Sigmoid colon (tissue), 7 donors: ENCODE measurements around the gene SPDL1. TPM values are rescaled to one million over a fixed set of nuclear protein-coding genes. Genes with fewer than 3 reads are reported as not detected.

Experiments
- DNase-seq: peaks from one replicate; pipeline ENCODE4 v3.0.0-alpha.2; 2019
- H3K27ac ChIP-seq, 4 donors: fragments of 200-600 bp; sonication (generic); one replicate each; pipeline ENCODE4 v1.5.1; 2016 to 2019; ENCODE audit warnings: mild to moderate bottlenecking in 1 of 4
- H3K27me3 ChIP-seq, 3 donors: fragments of 200-600 bp; sonication (generic); one replicate each; pipeline ENCODE4 v1.5.1; 2019; ENCODE audit warnings: mild to moderate bottlenecking in 1 of 3
- H3K36me3 ChIP-seq, 4 donors: fragments of 200-600 bp; sonication (generic); one replicate each; pipeline ENCODE4 v1.5.1; 2016 to 2019
- H3K4me1 ChIP-seq, 4 donors: fragments of 200-600 bp; sonication (generic); one replicate each; pipeline ENCODE4 v1.5.1; 2017 to 2019
- H3K4me3 ChIP-seq, 4 donors: fragments of 200-600 bp; sonication (generic); one replicate each; pipeline ENCODE4 v1.5.1; 2017 to 2019; ENCODE audit warnings: mild to moderate bottlenecking in 2 of 4, moderate library complexity in 1 of 4
- H3K9me3 ChIP-seq, 4 donors: fragments of 200-600 bp in 3 of 4; sonication (generic) in 3 of 4; one replicate each; pipeline versions ENCODE4 v1.5.1 to v1.6.1; 2013 to 2019
- EP300 ChIP-seq, 4 donors: sonication (generic); formaldehyde crosslinking; IDR thresholded peaks; one replicate each; pipeline ENCODE4 v1.6.1; 2017; ENCODE audit warnings: antibody characterized with exemption in 4 of 4
- POLR2A ChIP-seq, 2 donors: fragments of 450-650 bp; IDR thresholded peaks; one replicate each; pipeline ENCODE4 v1.6.1; 2016; ENCODE audit warnings: antibody characterized with exemption in 2 of 2, mild to moderate bottlenecking in 2 of 2, moderate library complexity in 2 of 2
- POLR2AphosphoS5 ChIP-seq, 4 donors: sonication (generic); formaldehyde crosslinking; IDR thresholded peaks; one replicate each; pipeline ENCODE4 v1.6.1; 2017; ENCODE audit warnings: antibody characterized with exemption in 4 of 4
- WGBS, 2 donors: extraction: QIAGEN DNeasy Blood & Tissue Kit; methylation state at CpG; one replicate each; pipeline ENCODE4 v1.1.7; 2013; 5-methylcytosine and 5-hydroxymethylcytosine counted together
- intact Hi-C: fragments of 100-400 bp; cut with DNase I; formaldehyde crosslinking; loops from one replicate; pipeline ENCODE4 v1.15.1; 2023
- polyA plus RNA-seq, 3 donors: library from polyadenylated mRNA; stranded (reverse); fragments of 200-250 nt; gene quantifications; one replicate each; pipeline ENCODE4 v1.2.3, GENCODE V29; 2013
- total RNA-seq, 4 donors: library from RNA; depleted of rRNA; stranded (reverse); fragments of >200 nt; gene quantifications; one replicate each; pipeline ENCODE4 v1.1.0, GENCODE V29; 2016
- TF ChIP-seq, protein P1 (sequence below), 4 experiments: fragments of 450-650 bp in 3 of 4; fragments of 200-600 bp in 1 of 4; IDR thresholded peaks; one replicate each; pipeline ENCODE4 v1.5.1; 2016 to 2019; ENCODE audit warnings: antibody characterized with exemption in 4 of 4, mild to moderate bottlenecking in 3 of 4, moderate library complexity in 2 of 4
- donor health status: healthy with polysubstance abuse.
- donor health status: Bipolar disorder and iron deficiency.
- donor health status: healthy.

The SPDL1 gene
- total and polyA plus RNA-seq, 7 donors: 3.0 to 14.7 (median 8.0) TPM

DNA sequence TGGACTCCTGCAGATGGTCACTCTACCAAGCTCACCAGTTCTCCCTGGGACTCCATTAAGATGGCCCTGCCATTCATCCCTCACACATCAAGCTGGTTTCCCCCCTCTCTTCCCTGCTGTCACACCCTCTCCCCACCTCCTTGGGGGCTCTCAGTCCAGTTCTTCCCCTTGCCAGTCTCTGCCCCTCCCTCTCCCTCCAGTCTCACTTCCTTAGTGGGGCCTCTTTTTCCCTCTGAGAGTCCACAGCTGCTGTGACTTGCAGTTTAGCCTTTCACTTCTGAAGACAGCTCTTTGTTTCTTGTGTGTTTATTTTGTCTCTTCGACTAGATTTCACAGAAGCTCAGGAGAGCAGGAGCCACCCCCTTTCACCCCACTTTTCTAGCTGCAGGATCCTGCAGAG is 64.0 kb downstream of the SPDL1 start:
- intact Hi-C loops: no loop called here
- 11 to 15% methylated on average over 1 of the region's 1 CpG for WGBS, 2 donors
- TF ChIP-seq, protein P1, sequence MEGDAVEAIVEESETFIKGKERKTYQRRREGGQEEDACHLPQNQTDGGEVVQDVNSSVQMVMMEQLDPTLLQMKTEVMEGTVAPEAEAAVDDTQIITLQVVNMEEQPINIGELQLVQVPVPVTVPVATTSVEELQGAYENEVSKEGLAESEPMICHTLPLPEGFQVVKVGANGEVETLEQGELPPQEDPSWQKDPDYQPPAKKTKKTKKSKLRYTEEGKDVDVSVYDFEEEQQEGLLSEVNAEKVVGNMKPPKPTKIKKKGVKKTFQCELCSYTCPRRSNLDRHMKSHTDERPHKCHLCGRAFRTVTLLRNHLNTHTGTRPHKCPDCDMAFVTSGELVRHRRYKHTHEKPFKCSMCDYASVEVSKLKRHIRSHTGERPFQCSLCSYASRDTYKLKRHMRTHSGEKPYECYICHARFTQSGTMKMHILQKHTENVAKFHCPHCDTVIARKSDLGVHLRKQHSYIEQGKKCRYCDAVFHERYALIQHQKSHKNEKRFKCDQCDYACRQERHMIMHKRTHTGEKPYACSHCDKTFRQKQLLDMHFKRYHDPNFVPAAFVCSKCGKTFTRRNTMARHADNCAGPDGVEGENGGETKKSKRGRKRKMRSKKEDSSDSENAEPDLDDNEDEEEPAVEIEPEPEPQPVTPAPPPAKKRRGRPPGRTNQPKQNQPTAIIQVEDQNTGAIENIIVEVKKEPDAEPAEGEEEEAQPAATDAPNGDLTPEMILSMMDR (IDR thresholded peaks at IDR 0.05): no peak
- no peak for TF ChIP-seq POLR2AphosphoS5 (IDR thresholded peaks at IDR 0.05)
- no peak for TF ChIP-seq EP300 (IDR thresholded peaks at IDR 0.05)
- TF ChIP-seq POLR2A (IDR thresholded peaks at IDR 0.05): no peak
- Histone ChIP-seq H3K9me3 (no peaks in the 10 kb centered on the region), H3K4me1 (peaks cover 0 to 17% (median 4%) of the 10 kb centered on the region in 4 donors), H3K36me3 (no peaks in the 10 kb centered on the region), H3K27ac (no peak overlapping the region), H3K4me3 (no peak overlapping the region), H3K27me3 (no peaks in the 10 kb centered on the region)
- DNase-seq: no peak

DNA sequence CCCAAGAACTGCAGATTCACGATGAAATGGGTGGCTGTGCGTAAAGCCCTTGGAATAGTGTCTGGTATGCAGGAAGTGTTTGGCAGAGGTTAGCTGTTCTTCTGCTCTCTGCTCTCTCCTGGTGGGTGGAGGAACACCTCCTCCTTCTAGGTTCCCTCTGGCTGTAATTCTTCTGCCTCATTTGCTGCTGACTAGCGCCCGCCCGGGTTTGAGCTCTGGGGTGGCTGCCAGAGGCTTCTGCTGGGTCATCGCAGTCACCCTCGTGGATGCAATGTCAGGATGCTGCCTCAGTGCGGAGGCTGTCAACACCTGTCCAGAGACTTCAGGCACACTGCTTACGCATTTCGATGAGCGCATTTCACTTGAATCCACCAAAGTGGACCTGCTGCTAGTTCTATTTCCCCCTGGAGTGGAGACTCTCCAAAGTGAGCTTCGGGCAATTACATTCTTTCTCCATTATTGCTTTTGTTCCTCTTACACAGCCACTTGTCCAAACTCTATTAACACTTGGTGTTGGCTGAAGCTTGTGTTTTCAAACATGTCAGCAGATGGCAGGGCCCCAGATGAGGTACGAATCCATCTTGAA is 65.2 kb downstream of the SPDL1 start:
- Histone ChIP-seq H3K4me3 (no peak overlapping the region), H3K27me3 (no peaks in the 10 kb centered on the region), H3K27ac (no peak overlapping the region), H3K36me3 (no peaks in the 10 kb centered on the region), H3K4me1 (peaks cover 0 to 17% (median 4%) of the 10 kb centered on the region in 4 donors), H3K9me3 (no peaks in the 10 kb centered on the region)
- no peak for DNase-seq
- intact Hi-C loops: no loop called here
- TF ChIP-seq EP300 (IDR thresholded peaks at IDR 0.05) (no peak), POLR2AphosphoS5 (IDR thresholded peaks at IDR 0.05) (no peak), POLR2A (IDR thresholded peaks at IDR 0.05) (no peak)
- TF ChIP-seq, protein P1 (IDR thresholded peaks at IDR 0.05): no peak
- WGBS, 2 donors: 68 to 76% methylated on average over 13 of the region's 13 CpGs

DNA sequence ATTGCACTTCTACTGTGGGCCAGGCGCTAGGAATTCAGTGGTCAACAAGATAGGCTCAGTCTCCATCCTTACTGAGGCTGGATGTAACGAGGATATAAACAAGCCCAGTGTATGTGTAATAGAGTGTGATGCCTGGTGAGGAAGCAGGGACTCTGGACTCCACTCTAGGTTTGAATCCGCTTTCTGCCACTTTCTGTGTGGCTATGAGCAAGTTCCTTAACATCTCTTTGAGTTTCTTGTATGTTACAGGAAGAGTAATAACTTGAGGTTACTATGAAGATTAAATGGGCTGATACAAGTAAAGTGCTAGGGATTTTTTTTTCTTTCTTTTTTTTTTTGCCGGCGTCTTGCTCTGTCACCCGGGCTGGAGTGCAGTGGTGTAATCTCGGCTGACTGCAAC is 65.9 kb downstream of the SPDL1 start:
- 62 to 64% methylated on average over 7 of the region's 7 CpGs for WGBS, 2 donors
- Histone ChIP-seq H3K9me3 (no peaks in the 10 kb centered on the region), H3K27ac (no peak overlapping the region), H3K27me3 (no peaks in the 10 kb centered on the region), H3K36me3 (no peaks in the 10 kb centered on the region), H3K4me1 (peaks cover 0 to 17% (median 4%) of the 10 kb centered on the region in 4 donors), H3K4me3 (no peak overlapping the region)
- TF ChIP-seq EP300 (IDR thresholded peaks at IDR 0.05): no peak
- intact Hi-C loops: no loop called here
- no peak for DNase-seq

DNA sequence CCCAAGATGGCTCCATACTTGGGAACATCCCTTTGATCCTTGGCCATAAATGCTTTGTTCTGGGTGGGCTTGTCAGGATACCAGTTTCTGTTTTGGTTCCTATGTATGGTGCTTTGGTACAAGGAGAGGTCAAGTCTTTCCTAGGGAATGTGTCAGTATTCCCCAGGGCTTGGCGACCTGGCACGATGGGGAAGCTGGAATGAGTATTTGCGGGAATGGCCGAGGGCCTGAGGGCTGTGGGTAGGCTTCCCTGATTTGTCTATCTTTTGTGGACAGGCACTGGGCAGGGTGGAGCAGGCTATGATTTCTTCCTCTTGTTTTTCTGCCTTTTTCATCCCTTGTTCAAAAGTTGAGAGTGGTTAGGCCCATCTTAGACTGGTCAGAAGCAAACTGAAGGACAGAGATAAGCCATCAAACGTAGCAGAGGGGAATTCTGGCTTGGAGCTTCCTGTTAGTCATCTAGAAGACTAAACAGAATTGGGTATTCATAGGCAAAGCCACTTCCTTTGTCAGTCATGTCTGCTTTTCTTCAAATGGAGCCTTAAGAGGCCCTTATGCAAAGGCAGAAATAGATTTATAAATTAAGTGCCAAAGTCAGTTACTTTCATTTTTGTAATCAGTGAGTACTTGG is 67.2 kb downstream of the SPDL1 start:
- no peaks in the 10 kb centered on the region for H3K9me3 ChIP-seq
- H3K4me1 ChIP-seq: peaks cover 0 to 17% (median 4%) of the 10 kb centered on the region in 4 donors
- H3K36me3 ChIP-seq: no peaks in the 10 kb centered on the region
- H3K4me3 ChIP-seq: no peak overlapping the region
- no peak for DNase-seq
- no peaks in the 10 kb centered on the region for H3K27me3 ChIP-seq
- H3K27ac ChIP-seq: no peak overlapping the region
- intact Hi-C loops: no loop called here
- 68 to 75% methylated on average over 5 of the region's 5 CpGs for WGBS, 2 donors
- TF ChIP-seq EP300 (IDR thresholded peaks at IDR 0.05) (no peak), POLR2AphosphoS5 (IDR thresholded peaks at IDR 0.05) (no peak), POLR2A (IDR thresholded peaks at IDR 0.05) (no peak)
- TF ChIP-seq, protein P1 (IDR thresholded peaks at IDR 0.05): no peak

DNA sequence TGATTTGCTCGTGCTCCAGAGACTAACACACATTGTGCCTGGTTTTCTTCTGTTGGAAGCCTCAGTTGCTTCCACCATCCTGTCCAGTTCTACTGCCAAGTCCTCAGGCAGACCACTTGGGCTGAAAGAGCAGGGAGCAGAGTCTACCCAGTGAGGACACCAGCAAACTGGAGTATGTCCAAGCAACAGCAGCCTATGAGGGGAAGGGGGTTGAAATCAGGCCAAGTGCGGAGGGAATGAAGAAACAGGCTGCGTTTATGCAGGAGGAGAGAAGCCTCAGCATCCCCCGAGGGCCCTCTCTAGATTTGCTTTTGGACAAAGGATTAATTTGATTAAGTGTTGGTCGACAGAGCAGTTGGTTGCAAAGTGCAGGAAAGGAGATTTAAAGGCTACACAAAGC is 68.0 kb downstream of the SPDL1 start:
- Histone ChIP-seq H3K27me3 (no peaks in the 10 kb centered on the region), H3K36me3 (no peaks in the 10 kb centered on the region), H3K9me3 (no peaks in the 10 kb centered on the region), H3K4me1 (peaks cover 0 to 17% (median 4%) of the 10 kb centered on the region in 4 donors), H3K4me3 (no peak overlapping the region), H3K27ac (no peak overlapping the region)
- no peak for DNase-seq
- intact Hi-C loops: no loop called here
- 69 to 75% methylated on average over 5 of the region's 5 CpGs for WGBS, 2 donors
- TF ChIP-seq POLR2A (IDR thresholded peaks at IDR 0.05) (no peak), POLR2AphosphoS5 (IDR thresholded peaks at IDR 0.05) (no peak)
